GM23248 (cell line): ENCODE data around the gene RBP5. TPM values are rescaled to one million over a fixed set of nuclear protein-coding genes. Genes with fewer than 3 reads are reported as not detected.

Source experiments
- DNase-seq: peaks from one replicate; pipeline ENCODE4 v3.0.0-alpha.2; 2015
- H2AFZ ChIP-seq: fragments of 200-600 bp; sonication (generic); 2 replicates; pipeline ENCODE4 v1.6.1; 2016; ENCODE audit warnings: antibody characterized with exemption
- H3F3A ChIP-seq: fragments of 200-600 bp; sonication (generic); 2 replicates; pipeline ENCODE4 v1.6.1; 2016; ENCODE audit warnings: mild to moderate bottlenecking, antibody characterized with exemption, mixed run types; ENCODE audit not compliant: insufficient read depth
- H3K27ac ChIP-seq: fragments of 200-600 bp; sonication (generic); 2 replicates; pipeline ENCODE4 v1.5.1; 2016; ENCODE audit warnings: mild to moderate bottlenecking
- H3K27me3 ChIP-seq: fragments of 200-600 bp; sonication (generic); replicated peaks from 2 replicates; pipeline ENCODE4 v1.6.1; 2016; ENCODE audit warnings: mild to moderate bottlenecking; ENCODE audit not compliant: insufficient read depth
- H3K36me3 ChIP-seq: fragments of 200-600 bp; sonication (generic); 2 replicates; pipeline ENCODE4 v1.6.1; 2016; ENCODE audit warnings: low read depth, mild to moderate bottlenecking
- H3K4me1 ChIP-seq: fragments of 200-600 bp; sonication (generic); 2 replicates; pipeline ENCODE4 v1.6.1; 2016; ENCODE audit warnings: mild to moderate bottlenecking; ENCODE audit not compliant: insufficient read depth
- H3K4me2 ChIP-seq: fragments of 200-600 bp; sonication (generic); one replicate; pipeline ENCODE4 v1.6.1; 2016; ENCODE audit warnings: mild to moderate bottlenecking; ENCODE audit not compliant: unreplicated experiment
- H3K4me3 ChIP-seq: fragments of 200-600 bp; sonication (generic); 2 replicates; pipeline ENCODE4 v1.5.1; 2016; ENCODE audit warnings: mild to moderate bottlenecking
- H3K79me2 ChIP-seq: fragments of 200-600 bp; sonication (generic); 2 replicates; pipeline ENCODE4 v1.6.1; 2016; ENCODE audit warnings: mild to moderate bottlenecking; ENCODE audit not compliant: insufficient read depth
- H3K9ac ChIP-seq: fragments of 200-600 bp; sonication (generic); 2 replicates; pipeline ENCODE4 v1.6.1; 2016; ENCODE audit warnings: mild to moderate bottlenecking
- H3K9me2 ChIP-seq: fragments of 200-600 bp; sonication (generic); 2 replicates; pipeline ENCODE4 v1.6.1; 2016; ENCODE audit warnings: mixed run types, mild to moderate bottlenecking, moderate library complexity; ENCODE audit not compliant: insufficient read depth
- H3K9me3 ChIP-seq: fragments of 200-600 bp; sonication (generic); one replicate; pipeline ENCODE4 v1.6.1; 2017; ENCODE audit warnings: low read depth
- H4K20me1 ChIP-seq: fragments of 200-600 bp; sonication (generic); 2 replicates; pipeline ENCODE4 v1.6.0; 2016; ENCODE audit not compliant: insufficient read depth
- EZH2 ChIP-seq: fragments of 200-600 bp; sonication (generic); IDR thresholded peaks from 2 replicates; pipeline ENCODE4 v1.6.1; 2018; ENCODE audit warnings: antibody characterized with exemption, mild to moderate bottlenecking; ENCODE audit not compliant: insufficient read depth, poor library complexity, severe bottlenecking
- EZH2phosphoT487 ChIP-seq: fragments of 200-600 bp; sonication (generic); IDR thresholded peaks from 2 replicates; pipeline ENCODE4 v1.6.1; 2018; ENCODE audit warnings: antibody characterized with exemption, moderate library complexity, mild to moderate bottlenecking, low read depth; ENCODE audit not compliant: insufficient read depth
- WGBS, 2 experiments: methylation state at CpG; one replicate each; pipeline ENCODE4 v1.1.6; 2015 to 2017; ENCODE audit warnings: low lambda C conversion rate in 2 of 2, low coverage in 1 of 2; ENCODE audit errors: missing lambda C conversion rate in 2 of 2; 5-methylcytosine and 5-hydroxymethylcytosine counted together
- in situ Hi-C: fragments of 300-500 bp; cut with MboI; formaldehyde crosslinking; loops from 2 replicates; pipeline ENCODE4 v1.15.0; 2020
- polyA plus RNA-seq: library from polyadenylated mRNA; unstranded; fragments of >200 nt; fragmentation: Nextera tagmentation; extraction: Ambion mirVana; gene quantifications from 2 replicates; pipeline ENCODE4 v1.2.1, GENCODE V29; 2016
- total RNA-seq: library from RNA; depleted of rRNA; stranded (reverse); fragments of >200 nt; shearing (Covaris generic); gene quantifications from 2 replicates; pipeline ENCODE4 v1.2.3, GENCODE V29; 2014

The RBP5 gene
- total and polyA plus RNA-seq, 2 experiments from 2014 or later: 0.38 TPM; not detected in 1

GRCh38 chr12:7100239-7100638, 28.4 kb downstream of the RBP5 start:
- 89 to 90% methylated on average over 4 of the region's 4 CpGs for WGBS, 2 experiments
- Histone ChIP-seq H3K36me3 (peaks cover 17% of the 10 kb centered on the region; the same call in 1 of the 2 replicates), H3F3A (no peaks in the 10 kb centered on the region), H3K79me2 (peaks cover 10% of the 10 kb centered on the region), H4K20me1 (no peaks in the 10 kb centered on the region), H3K27me3 (no peaks in the 10 kb centered on the region), H3K9me3 (no peaks in the 10 kb centered on the region), H3K4me1 (no peaks in the 10 kb centered on the region), H3K4me2 (no peak overlapping the region), H3K9ac (no peak overlapping the region), H2AFZ (no peak overlapping the region), H3K27ac (no peak overlapping the region), H3K9me2 (no peaks in the 10 kb centered on the region), H3K4me3 (no peak overlapping the region)
- TF ChIP-seq EZH2 (no peak), EZH2phosphoT487 (no peak)
- DNase-seq: no peak
- in situ Hi-C loops: no loop called here

- Histone ChIP-seq H3K4me1 (peaks cover 3% of the 10 kb centered on the region), H3K36me3 (peaks cover 17% of the 10 kb centered on the region; the same call in 1 of the 2 replicates), H3K79me2 (0 out of 2 replicates have a peak, but pooled peaks cover 2% of the 10 kb centered on the region), H3K9me3 (no peaks in the 10 kb centered on the region), H3K9ac (no peak overlapping the region), H3K4me3 (no peak overlapping the region), H3F3A (peaks cover 7% of the 10 kb centered on the region), H3K27me3 (no peaks in the 10 kb centered on the region), H3K4me2 (no peak overlapping the region), H4K20me1 (no peaks in the 10 kb centered on the region), H3K9me2 (no peaks in the 10 kb centered on the region), H3K27ac (no peak overlapping the region), H2AFZ (no peak overlapping the region)
- DNase-seq: no peak
- in situ Hi-C loops: no loop called here
- TF ChIP-seq EZH2phosphoT487 (no peak), EZH2 (no peak)
- 77 to 81% methylated on average over 9 of the region's 9 CpGs for WGBS, 2 experiments
Measured at GRCh38 chr12:7099290-7099996, 29.2 kb downstream of the RBP5 start.

GRCh38 chr12:7096979-7097378, 31.7 kb downstream of the RBP5 start:
- Histone ChIP-seq H3F3A (peaks cover 25% of the 10 kb centered on the region), H3K9me2 (no peaks in the 10 kb centered on the region), H3K79me2 (no peaks in the 10 kb centered on the region), H3K27ac (no peak overlapping the region), H2AFZ (no peak overlapping the region), H4K20me1 (no peaks in the 10 kb centered on the region), H3K4me2 (no peak overlapping the region), H3K9ac (no peak overlapping the region), H3K27me3 (no peaks in the 10 kb centered on the region), H3K9me3 (no peaks in the 10 kb centered on the region), H3K4me3 (no peak overlapping the region), H3K36me3 (peaks cover 15% of the 10 kb centered on the region; the same call in 1 of the 2 replicates), H3K4me1 (peaks cover 15% of the 10 kb centered on the region)
- in situ Hi-C loops: no loop called here
- WGBS, 2 experiments: 80% methylated on average over 16 to 19 of the region's 19 CpGs
- no peak for DNase-seq
- TF ChIP-seq EZH2phosphoT487 (no peak), EZH2 (no peak)

GRCh38 chr12:7096006-7096932, 32.4 kb downstream of the RBP5 start:
- no peak overlapping the region for H2AFZ ChIP-seq
- WGBS, 2 experiments: 82 to 88% methylated on average over 23 to 26 of the region's 26 CpGs
- H3K27ac ChIP-seq: no peak overlapping the region
- H4K20me1 ChIP-seq: no peaks in the 10 kb centered on the region
- H3K27me3 ChIP-seq: no peaks in the 10 kb centered on the region
- H3K4me1 ChIP-seq: peaks cover 22% of the 10 kb centered on the region
- H3K9ac ChIP-seq: no peak overlapping the region
- H3K9me2 ChIP-seq: no peaks in the 10 kb centered on the region
- no peak for DNase-seq
- in situ Hi-C loops: no loop called here
- H3K79me2 ChIP-seq: no peaks in the 10 kb centered on the region
- no peaks in the 10 kb centered on the region for H3K9me3 ChIP-seq
- no peak for TF ChIP-seq EZH2phosphoT487
- H3K4me2 ChIP-seq: no peak overlapping the region
- peaks cover 15% of the 10 kb centered on the region; the same call in 1 of the 2 replicates for H3K36me3 ChIP-seq
- peaks cover 25% of the 10 kb centered on the region for H3F3A ChIP-seq
- H3K4me3 ChIP-seq: no peak overlapping the region
